Myometrial cell (primary cell): ENCODE data around the gene SMO. TPM values are rescaled to one million over a fixed set of nuclear protein-coding genes. Genes with fewer than 3 reads are reported as not detected.

Experiments
- total RNA-seq: library from RNA; depleted of rRNA; stranded (reverse); fragments of >200 nt; gene quantifications from 2 replicates; pipeline ENCODE4 v1.2.3, GENCODE V29; 2015

SMO gene
- total RNA-seq = 9.5 and 9.7 TPM in 2 replicates

GRCh38 chr7:129188372-129188891 is at the start of gene SMO:
Gene SMO (plus strand): TSS chr7:129188633. CDS start chr7:129189152, 519 bp downstream.

DNA sequence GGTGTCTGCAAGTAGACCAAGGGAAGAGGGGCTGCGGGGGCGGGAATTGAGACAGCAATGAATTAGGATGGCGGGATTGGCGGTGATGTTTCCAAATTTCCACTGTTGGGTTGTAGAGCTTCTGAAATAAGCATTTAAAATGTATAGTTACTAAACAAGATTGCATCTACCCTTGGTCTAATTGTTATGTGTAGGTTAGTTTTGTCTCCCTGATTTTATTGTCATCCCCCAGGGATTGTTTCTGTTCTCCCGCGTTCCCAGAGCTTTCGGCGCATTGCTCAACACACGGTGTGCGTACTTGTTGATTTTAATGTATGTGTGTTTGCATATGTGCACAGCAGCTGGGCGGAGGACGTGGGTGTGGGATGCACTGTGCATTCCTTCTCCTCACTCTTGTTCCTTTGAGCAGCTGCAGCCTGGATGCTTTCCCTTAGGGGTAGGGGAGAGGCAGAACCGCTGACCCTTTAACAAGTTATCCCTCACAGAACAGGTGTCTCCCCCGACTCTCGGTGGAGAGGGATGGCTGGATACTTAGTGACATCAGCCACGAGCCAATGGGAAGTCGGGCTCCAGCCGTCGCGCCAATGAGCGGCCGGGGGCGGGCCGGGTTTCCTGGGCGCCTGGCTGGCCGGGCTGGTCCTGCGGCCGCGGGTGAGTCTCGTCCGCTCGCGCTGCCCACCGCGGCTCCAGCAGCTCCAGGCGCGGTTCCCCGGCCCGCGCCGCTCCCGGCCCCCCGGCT is 44.2 kb upstream of the SMO start, which contains the start of gene TSPAN33:
TSPAN33 (plus strand) TSS at position 613 of the 739 bp plus-strand sequence. CDS start 274 bp downstream, outside the sequence.

GRCh38 chr7:129224251-129225205 is 36.1 kb downstream of the SMO start, which contains the start of gene AHCYL2:
Gene AHCYL2 (plus strand): TSS chr7:129225030.

Other genes starting within 250 kb of the SMO start
- gene TNPO3, start 133.5 kb upstream of the SMO start, total RNA-seq = 45.6 and 47.7 TPM in 2 replicates
- gene TSPAN33, start 43.9 kb upstream of the SMO start, total RNA-seq = 1.2 and 2.6 TPM in 2 replicates
- 4.4 and 5.5 TPM in 2 replicates for gene AHCYL2, start 36.4 kb downstream of the SMO start, total RNA-seq
- 5.8 and 6.1 TPM in 2 replicates for gene STRIP2, start 245.8 kb downstream of the SMO start, total RNA-seq